Ramos (cell line): ENCODE results near the gene STPG4.

Source experiments
- in situ Hi-C: fragments of 300-500 bp; cut with MboI; formaldehyde crosslinking; loops from one replicate; pipeline ENCODE4 v1.14.3; 2022; ENCODE audit warnings: low sequenced_read_pairs; ENCODE audit not compliant: unreplicated experiment

Gene STPG4

DNA sequence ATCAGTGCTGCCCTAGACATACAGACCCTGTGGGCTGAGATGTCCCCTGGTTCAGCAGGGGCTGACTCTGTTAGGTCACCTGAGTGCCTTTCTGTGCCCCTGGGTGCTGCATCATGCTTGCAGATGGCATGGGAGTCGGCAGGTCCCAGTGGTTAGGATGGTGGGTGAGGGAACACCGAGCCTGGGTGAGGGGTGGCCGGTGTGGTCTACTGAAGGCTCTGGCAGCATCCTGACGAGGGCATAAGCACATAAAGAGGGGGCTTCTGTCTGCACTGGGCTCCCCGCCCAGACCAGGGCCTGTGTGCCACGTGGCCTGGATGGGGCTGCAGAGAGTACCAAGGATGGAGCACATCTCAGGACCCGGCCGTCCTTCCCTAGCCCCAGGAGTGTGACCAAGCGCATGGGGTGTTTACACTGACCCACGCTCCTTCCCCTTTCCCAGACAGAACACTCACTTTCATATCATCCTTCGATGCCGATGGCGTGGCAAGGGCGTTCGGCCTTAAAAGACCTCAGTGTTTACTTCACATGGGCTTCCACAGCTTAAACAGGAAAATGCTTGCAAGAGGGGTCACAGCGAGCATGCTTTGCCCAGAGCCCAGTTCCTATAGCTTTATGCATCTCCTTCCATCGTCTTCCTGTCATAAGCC is 115.1 kb downstream of the STPG4 start:
- in situ Hi-C loops, result no loop called here

DNA sequence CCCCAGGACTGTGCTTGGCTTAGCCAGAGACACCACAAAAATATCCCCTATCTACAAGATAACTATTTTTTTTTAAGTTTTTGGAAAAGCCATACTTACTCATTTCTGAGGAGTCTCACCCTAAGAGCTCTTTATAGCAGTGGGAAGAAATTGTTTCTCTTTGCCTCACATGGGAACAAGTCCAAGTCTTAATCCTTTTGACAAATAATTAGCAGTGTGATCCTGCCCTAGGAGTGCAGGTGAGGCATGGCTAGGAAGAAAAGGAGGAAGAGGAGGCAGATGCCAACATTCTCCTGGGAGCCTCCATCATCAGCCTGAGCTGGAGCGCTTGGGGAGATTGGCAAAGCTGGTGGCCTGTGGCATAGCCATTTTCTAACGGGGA is 115.6 kb downstream of the STPG4 start:
- in situ Hi-C loops, result no loop called here

DNA sequence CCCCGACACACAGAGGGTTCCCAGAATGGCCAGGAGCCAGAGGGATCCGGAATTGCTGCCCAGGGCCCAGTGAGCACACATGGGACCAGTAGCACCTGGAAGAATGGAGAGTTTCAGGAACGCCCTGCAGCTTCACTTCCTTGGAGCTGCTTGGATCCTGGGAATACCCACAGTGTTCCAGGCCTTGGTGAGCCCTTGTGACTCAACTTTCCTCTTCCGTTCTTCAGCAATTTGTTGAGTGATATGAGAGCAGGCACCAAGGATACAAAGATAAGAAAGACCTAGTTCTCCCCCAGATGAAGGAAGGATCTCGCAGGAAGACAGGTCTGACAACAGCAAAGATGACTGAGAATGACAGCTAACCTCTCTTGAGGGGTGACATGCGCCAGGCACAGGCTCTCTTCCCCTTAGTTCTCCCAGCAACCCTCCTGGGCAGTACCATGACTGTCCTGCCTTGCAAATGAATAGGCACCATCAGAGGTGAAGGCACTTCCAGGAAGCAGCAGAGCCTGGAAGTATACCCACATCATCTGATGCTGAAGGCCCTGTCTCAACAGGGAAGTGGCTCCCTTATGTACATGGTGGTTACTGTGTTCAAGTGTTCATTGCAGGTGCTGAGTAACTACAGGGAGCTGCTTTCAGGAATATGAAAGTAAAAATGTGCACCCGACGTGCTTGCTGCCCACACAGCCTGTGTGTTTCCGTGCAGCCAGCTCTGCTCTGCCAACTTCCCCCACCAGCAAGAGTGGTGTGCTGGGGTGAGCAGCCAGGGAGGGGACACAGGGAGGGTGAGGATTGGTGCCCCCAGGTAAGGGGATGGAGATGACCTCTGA is 116.2 kb downstream of the STPG4 start:
- in situ Hi-C loops, result no loop called here

DNA sequence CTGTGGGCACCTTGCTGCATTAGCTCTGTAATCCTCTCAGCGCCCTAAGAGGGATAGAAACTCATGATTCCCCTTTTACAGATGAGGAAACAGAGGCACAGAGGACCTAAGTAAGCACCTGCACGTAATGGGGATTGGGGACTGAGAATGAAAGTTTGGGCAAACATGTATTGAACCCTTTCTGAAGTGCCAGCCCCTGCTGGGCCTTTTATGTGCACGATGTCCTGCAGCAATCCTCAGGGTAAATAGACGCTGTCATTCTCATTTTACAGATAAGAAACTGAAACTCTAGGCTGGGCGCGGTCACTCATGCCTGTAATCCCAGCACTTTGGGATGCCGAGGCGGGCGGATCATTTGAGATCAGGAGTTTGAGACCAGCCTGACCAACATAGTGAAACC is 117.4 kb downstream of the STPG4 start:
- in situ Hi-C loops, result no loop called here
